PC-3 (cell line): ENCODE data around the gene ROBO3. TPM values are rescaled to one million over a fixed set of nuclear protein-coding genes. Genes with fewer than 3 reads are reported as not detected.

Experiments
- ATAC-seq: fragments of 200-7000 bp; cut with Tn5 transposase; 2 replicates; pipeline ENCODE4 v1.9.1; 2020; ENCODE audit warnings: mild to moderate bottlenecking, moderate library complexity
- BruUV-seq: library from RNA; stranded (reverse); fragments of 400-500 nt; replicated peaks from 2 replicates; lab custom pipeline; 2021; lab: Mats Ljungman, UMichigan
- CTCF ChIA-PET: fragments of 300-600 bp; sonication (Branson Sonifier 250); formaldehyde crosslinking; loops from one replicate; lab custom pipeline; 2022; ENCODE audit warnings: antibody characterized with exemption; lab: Charles Lee
- POLR2A ChIA-PET: fragments of 300-600 bp; sonication (Branson Sonifier 250); formaldehyde crosslinking; loops from one replicate; lab custom pipeline; 2022; ENCODE audit warnings: antibody characterized with exemption; ENCODE audit not compliant: unreplicated experiment; lab: Charles Lee
- DNase-seq: peaks from one replicate; pipeline ENCODE4 v3.0.0-alpha.2; 2015
- H2AFZ ChIP-seq: fragments of 300-600 bp; sonication (generic); 2 replicates; pipeline ENCODE4 v1.6.0; 2016; ENCODE audit warnings: antibody characterized with exemption, low read length
- H3F3A ChIP-seq: fragments of 300-600 bp; sonication (generic); one replicate; pipeline ENCODE4 v1.6.0; 2017; ENCODE audit warnings: antibody characterized with exemption, low read length, control low read depth, mild to moderate bottlenecking; ENCODE audit not compliant: unreplicated experiment
- H3K27ac ChIP-seq: fragments of 300-600 bp; sonication (generic); 2 replicates; pipeline ENCODE4 v1.5.1; 2016; ENCODE audit warnings: mild to moderate bottlenecking, low read length
- H3K27me3 ChIP-seq: fragments of 300-600 bp; sonication (generic); 2 replicates; pipeline ENCODE4 v1.6.1; 2016; ENCODE audit warnings: low read length, mixed read lengths
- H3K36me3 ChIP-seq: fragments of 300-600 bp; sonication (generic); 2 replicates; pipeline ENCODE4 v1.6.1; 2016; ENCODE audit warnings: low read depth, mixed run types, low read length, mixed read lengths
- H3K4me1 ChIP-seq: fragments of 300-600 bp; sonication (generic); 2 replicates; pipeline ENCODE4 v1.5.1; 2016; ENCODE audit warnings: low read length; ENCODE audit not compliant: insufficient read depth
- H3K4me2 ChIP-seq: fragments of 300-600 bp; sonication (generic); 2 replicates; pipeline ENCODE4 v1.6.0; 2016; ENCODE audit warnings: low read length
- H3K4me3 ChIP-seq: fragments of 300-600 bp; sonication (generic); 2 replicates; pipeline ENCODE4 v1.5.1; 2016; ENCODE audit warnings: mild to moderate bottlenecking, low read length, mixed read lengths
- H3K79me2 ChIP-seq: fragments of 300-600 bp; sonication (generic); 2 replicates; pipeline ENCODE4 v1.6.1; 2017; ENCODE audit warnings: low read length, mixed read lengths
- H3K9ac ChIP-seq: fragments of 300-600 bp; sonication (generic); 2 replicates; pipeline ENCODE4 v1.6.0; 2016; ENCODE audit warnings: mild to moderate bottlenecking, low read length
- H3K9me2 ChIP-seq: fragments of 300-600 bp; sonication (generic); replicated peaks from 2 replicates; pipeline ENCODE4 v1.6.1; 2016; ENCODE audit warnings: mixed run types, low read length, mixed read lengths
- H3K9me3 ChIP-seq: fragments of 300-600 bp; sonication (generic); 2 replicates; pipeline ENCODE4 v1.6.1; 2016; ENCODE audit warnings: low read length, mixed read lengths
- H4K20me1 ChIP-seq: fragments of 300-600 bp; sonication (generic); 2 replicates; pipeline ENCODE4 v1.6.1; 2016; ENCODE audit warnings: low read length, mixed read lengths
- EZH2 ChIP-seq: fragments of 300-600 bp; sonication (generic); IDR thresholded peaks from one replicate; pipeline ENCODE4 v1.6.1; 2017; ENCODE audit warnings: antibody characterized with exemption, mild to moderate bottlenecking, low read length; ENCODE audit not compliant: unreplicated experiment
- EZH2phosphoT487 ChIP-seq: fragments of 300-600 bp; sonication (generic); IDR thresholded peaks from 2 replicates; pipeline ENCODE4 v1.6.1; 2018; ENCODE audit warnings: mild to moderate bottlenecking, antibody characterized with exemption, low read length, borderline replicate concordance
- intact Hi-C: fragments of 100-400 bp; cut with micrococcal nuclease; formaldehyde crosslinking; loops from 2 replicates; pipeline ENCODE4 v1.9.0; 2023
- total RNA-seq: library from RNA; depleted of rRNA; stranded (reverse); fragments of >200 nt; gene quantifications from 2 replicates; pipeline ENCODE4 v1.2.3, GENCODE V29; 2014
- TF ChIP-seq, protein P1 (sequence below): fragments of 300-600 bp; sonication (generic); conservative IDR thresholded peaks from 2 replicates; pipeline ENCODE4 v1.5.1; 2017; ENCODE audit warnings: antibody characterized with exemption, low read depth, mild to moderate bottlenecking, low read length

The ROBO3 gene
- total RNA-seq, 1 experiment from 2014 or later, result 18.5 TPM

DNA sequence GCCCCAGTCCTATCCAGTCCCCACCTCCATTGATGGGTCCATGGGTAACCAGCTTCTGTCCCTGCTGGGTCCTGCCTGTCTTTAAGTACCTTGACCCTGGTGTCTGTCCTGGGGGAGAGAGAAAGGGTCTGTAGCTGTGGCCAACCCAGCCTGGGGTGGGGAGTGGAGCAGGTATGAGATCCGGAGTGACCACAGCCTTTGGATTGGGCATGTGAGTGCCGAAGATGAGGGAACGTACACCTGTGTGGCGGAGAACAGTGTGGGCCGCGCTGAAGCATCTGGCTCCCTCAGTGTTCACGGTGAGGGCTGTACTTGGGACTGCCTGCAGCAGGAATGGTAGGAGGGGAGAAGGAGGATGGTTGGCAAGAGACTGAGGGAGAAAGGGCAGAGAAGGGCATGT is 5.2 kb downstream of the ROBO3 start:
- intact Hi-C loops, result no loop called here

DNA sequence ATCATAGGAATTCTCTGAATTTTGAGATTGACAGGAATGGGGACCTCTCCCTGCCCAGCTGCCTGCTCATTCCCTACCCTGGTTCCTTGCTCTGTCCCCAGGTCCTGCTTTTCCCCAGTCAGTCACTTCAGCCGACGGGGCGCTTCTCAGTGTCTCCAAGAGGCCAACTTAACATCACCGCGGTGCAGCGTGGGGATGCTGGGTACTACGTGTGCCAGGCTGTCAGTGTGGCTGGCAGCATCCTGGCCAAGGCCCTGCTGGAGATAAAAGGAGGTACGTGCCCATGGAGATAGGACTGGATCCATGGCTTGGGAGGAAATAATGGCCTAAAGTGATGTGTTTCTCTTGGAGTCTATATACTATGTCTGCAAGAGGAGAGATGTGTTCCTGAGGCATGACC is 7.0 kb downstream of the ROBO3 start:
- no peaks in the 10 kb centered on the region for H3F3A ChIP-seq
- H3K36me3 ChIP-seq, result no peaks in the 10 kb centered on the region
- no peak overlapping the region for H2AFZ ChIP-seq
- peaks cover 13% of the 10 kb centered on the region for H3K27me3 ChIP-seq
- ATAC-seq, result no peak
- no peak overlapping the region for H3K9ac ChIP-seq
- peaks cover 12% of the 10 kb centered on the region for H3K4me1 ChIP-seq
- H3K4me3 ChIP-seq, result no peak overlapping the region
- no peaks in the 10 kb centered on the region for H4K20me1 ChIP-seq
- no peak overlapping the region for H3K27ac ChIP-seq
- intact Hi-C loops, result no loop called here
- TF ChIP-seq, protein P1, sequence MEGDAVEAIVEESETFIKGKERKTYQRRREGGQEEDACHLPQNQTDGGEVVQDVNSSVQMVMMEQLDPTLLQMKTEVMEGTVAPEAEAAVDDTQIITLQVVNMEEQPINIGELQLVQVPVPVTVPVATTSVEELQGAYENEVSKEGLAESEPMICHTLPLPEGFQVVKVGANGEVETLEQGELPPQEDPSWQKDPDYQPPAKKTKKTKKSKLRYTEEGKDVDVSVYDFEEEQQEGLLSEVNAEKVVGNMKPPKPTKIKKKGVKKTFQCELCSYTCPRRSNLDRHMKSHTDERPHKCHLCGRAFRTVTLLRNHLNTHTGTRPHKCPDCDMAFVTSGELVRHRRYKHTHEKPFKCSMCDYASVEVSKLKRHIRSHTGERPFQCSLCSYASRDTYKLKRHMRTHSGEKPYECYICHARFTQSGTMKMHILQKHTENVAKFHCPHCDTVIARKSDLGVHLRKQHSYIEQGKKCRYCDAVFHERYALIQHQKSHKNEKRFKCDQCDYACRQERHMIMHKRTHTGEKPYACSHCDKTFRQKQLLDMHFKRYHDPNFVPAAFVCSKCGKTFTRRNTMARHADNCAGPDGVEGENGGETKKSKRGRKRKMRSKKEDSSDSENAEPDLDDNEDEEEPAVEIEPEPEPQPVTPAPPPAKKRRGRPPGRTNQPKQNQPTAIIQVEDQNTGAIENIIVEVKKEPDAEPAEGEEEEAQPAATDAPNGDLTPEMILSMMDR, result no peak
- TF ChIP-seq EZH2phosphoT487 (no peak), EZH2 (no peak)
- ChIA-PET POLR2A (no interaction called here), CTCF (no interaction called here)
- H3K9me2 ChIP-seq, result no peaks in the 10 kb centered on the region
- no peak for DNase-seq
- no peaks in the 10 kb centered on the region for H3K9me3 ChIP-seq
- H3K4me2 ChIP-seq, result no peak overlapping the region
- BruUV-seq, result no TSS peak
- H3K79me2 ChIP-seq, result no peaks in the 10 kb centered on the region

More for the DNA sequence above, 5.2 kb downstream of the ROBO3 start:
- no peak overlapping the region for H3K9ac ChIP-seq
- no peaks in the 10 kb centered on the region for H3F3A ChIP-seq
- no peaks in the 10 kb centered on the region for H3K9me3 ChIP-seq
- no TSS peak for BruUV-seq
- no peaks in the 10 kb centered on the region for H3K9me2 ChIP-seq
- H3K27ac ChIP-seq, result no peak overlapping the region
- H2AFZ ChIP-seq, result no peak overlapping the region
- ATAC-seq, result no peak
- POLR2A ChIA-PET, result no interaction called here
- peaks cover 2% of the 10 kb centered on the region; the same call in 1 of the 2 replicates for H3K4me1 ChIP-seq
- H3K79me2 ChIP-seq, result no peaks in the 10 kb centered on the region
- no peaks in the 10 kb centered on the region for H4K20me1 ChIP-seq
- no peak overlapping the region for H3K4me3 ChIP-seq
- no peaks in the 10 kb centered on the region for H3K36me3 ChIP-seq
- no peak overlapping the region for H3K4me2 ChIP-seq
- TF ChIP-seq EZH2phosphoT487 (no peak), EZH2 (no peak)
- TF ChIP-seq, protein P1, result no peak
- DNase-seq, result no peak
- peaks cover 31% of the 10 kb centered on the region for H3K27me3 ChIP-seq
- CTCF ChIA-PET, result no interaction called here

DNA sequence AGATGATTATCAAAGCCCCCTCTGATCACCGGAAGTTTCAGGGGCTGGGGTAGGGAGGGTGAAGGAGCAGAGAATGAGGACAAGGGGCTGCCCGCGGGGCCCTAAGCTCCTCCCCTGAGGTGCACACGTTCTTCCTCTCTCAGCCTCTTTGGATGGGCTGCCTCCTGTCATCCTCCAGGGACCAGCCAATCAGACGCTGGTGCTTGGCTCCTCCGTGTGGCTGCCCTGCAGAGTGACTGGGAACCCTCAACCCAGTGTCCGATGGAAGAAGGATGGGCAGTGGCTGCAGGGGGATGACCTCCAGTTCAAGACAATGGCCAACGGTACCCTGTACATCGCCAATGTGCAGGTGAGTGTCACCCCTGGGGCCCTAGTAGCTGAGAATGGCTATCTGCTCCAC is 7.5 kb downstream of the ROBO3 start:
- DNase-seq, result no peak
- no peaks in the 10 kb centered on the region for H3K79me2 ChIP-seq
- no peaks in the 10 kb centered on the region for H3K9me2 ChIP-seq
- intact Hi-C loops, result no loop called here
- no peaks in the 10 kb centered on the region for H3K36me3 ChIP-seq
- H3K4me2 ChIP-seq, result no peak overlapping the region
- TF ChIP-seq EZH2phosphoT487 (no peak), EZH2 (no peak)
- TF ChIP-seq, protein P1, result no peak
- CTCF ChIA-PET, result no interaction called here
- POLR2A ChIA-PET, result interaction anchor here (0.7 kb wide), 1 partner anchor 98 kb away, joined by 3 read pairs; no protein-coding TSS in a partner anchor
- H4K20me1 ChIP-seq, result no peaks in the 10 kb centered on the region
- ATAC-seq, result no peak
- H3K9me3 ChIP-seq, result no peaks in the 10 kb centered on the region
- peaks cover 11% of the 10 kb centered on the region for H3K27me3 ChIP-seq
- BruUV-seq, result no TSS peak
- no peak overlapping the region for H3K27ac ChIP-seq
- H3K4me1 ChIP-seq, result peaks cover 12% of the 10 kb centered on the region
- no peak overlapping the region for H3K4me3 ChIP-seq
- H2AFZ ChIP-seq, result no peak overlapping the region
- no peak overlapping the region for H3K9ac ChIP-seq
- no peaks in the 10 kb centered on the region for H3F3A ChIP-seq
